Fibroblast of the conjunctiva (primary cell): ENCODE results near the gene SEZ6L.

Experiments used
- DNase-seq: peaks from one replicate; pipeline ENCODE4 v3.0.0-alpha.2; 2010; ENCODE audit warnings: low read depth

SEZ6L gene

GRCh38 chr22:26245001-26245400, 75.7 kb downstream of the SEZ6L start:
- DNase-seq = no peak

DNA sequence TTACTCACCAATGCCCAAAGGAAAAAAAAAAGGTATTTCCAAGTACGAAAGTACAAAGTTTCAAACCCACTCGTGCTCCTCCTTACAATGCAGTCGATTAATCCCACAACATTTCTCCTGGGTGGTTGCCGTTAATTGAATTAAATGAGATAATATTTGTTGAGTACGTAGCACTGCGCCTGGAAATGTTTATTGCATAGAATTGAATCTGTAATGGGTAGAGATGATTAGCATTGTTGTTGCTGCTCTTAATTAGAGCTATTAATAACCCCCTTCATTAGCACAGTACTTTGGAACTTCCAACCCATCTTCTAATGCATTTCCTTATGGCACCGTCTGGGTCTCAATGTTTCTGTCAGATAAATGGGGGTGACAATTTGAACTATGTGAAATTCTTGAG, 77.3 kb downstream of the SEZ6L start:
- no peak for DNase-seq

DNA sequence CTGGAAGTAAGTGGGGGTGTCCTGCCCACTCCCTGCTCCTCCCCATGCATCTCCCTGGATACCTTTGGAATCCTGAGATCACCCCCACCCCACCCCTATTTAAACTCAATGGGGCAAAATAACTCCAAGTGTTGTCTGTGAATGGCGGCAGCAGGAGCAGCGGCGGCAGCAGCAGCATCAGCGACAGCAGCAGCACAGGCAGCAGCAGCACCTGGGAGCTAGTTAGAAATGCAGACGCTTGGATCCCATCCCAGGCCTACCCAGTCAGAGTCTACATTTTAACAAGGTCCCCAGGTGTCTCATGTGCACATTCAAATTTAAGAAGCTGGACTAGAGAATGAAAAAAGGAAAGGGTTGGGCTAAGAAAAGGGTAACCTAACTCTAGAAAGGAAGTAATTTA, 82.6 kb downstream of the SEZ6L start:
- no peak for DNase-seq

- peak; percentile 2 for DNase-seq
Observed at GRCh38 chr22:26259510-26259909, 90.2 kb downstream of the SEZ6L start.

DNA sequence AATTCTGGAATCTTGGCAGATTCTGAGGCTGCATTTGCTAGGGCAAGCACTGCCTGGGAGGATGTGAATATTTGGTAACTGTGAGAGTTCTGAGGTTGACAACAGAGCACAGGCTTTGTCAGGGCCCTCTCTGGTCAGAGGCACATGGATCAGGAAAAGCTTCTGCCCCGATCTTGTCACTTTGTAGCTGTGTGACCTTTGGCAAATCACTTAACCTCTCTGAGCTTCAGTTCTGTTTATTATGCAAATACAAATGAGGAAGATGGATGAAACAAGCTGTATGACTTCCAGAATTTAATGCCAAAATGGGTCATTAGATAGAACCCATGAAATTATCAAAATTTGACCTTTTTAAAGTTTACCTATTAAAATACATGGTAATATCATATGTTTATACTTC, 94.9 kb downstream of the SEZ6L start:
- DNase-seq = no peak

DNA sequence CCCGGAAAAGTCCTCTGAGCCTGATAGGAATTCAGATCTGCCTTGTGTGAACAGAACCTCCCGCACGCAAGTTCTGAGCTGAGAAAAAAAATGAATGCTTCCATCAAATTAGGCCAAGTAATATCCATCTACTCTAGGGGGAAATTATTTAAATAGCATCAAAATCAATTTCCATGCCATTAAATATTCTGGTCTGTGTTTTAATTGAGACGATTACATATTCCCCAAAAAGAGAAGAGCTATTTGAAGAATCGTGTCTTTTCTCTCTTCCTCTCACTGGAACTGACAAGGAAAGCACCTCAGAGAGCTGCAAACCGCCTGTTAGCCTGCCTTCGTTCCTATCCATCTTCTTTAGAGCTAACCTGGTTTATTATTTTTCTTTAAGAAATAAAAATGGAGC, 96.0 kb downstream of the SEZ6L start:
- no peak for DNase-seq

DNA sequence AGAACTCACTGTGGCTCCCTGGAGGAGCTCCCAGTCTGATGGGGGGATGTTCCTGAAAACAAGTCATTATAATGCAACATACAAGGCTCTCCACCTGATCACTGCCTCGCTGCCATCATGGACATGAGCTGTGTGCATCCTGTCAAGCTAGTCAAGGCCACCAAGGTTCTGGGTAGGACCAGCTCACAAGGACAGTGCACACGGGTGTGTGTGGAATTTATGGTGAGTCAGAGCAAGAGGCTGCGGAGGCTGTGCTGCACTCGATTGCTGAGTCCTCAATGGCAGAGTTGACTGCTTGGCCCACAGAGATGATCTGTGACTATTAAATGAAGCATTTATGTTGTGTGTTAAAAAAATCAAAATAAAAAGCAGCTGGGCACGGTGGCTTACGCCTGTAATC, 96.6 kb downstream of the SEZ6L start:
- no peak for DNase-seq

GRCh38 chr22:26267856-26268255, 98.6 kb downstream of the SEZ6L start:
- DNase-seq = no peak

DNA sequence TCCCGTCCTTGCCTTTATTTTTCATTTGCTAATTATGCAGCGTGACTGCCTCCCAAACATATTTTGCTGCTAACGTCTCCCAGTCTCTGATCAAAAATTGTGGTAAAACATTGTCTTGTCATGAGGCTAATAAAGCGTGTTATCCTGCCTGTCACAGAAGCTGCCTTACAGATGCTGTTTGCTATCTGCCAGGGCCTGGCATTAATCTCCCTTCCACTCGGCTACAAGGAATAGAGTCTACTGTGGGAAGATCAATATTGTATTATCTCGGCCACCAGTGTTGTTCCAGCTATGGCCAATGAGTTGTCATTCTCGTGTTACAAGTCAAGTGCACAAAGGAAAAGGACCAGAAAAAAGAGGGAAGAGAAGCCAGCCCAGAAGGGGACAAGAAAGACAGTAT, 100.3 kb downstream of the SEZ6L start:
- no peak for DNase-seq

- no peak for DNase-seq
Observed at GRCh38 chr22:26271427-26271826, 102.2 kb downstream of the SEZ6L start.

GRCh38 chr22:26273011-26273675, 103.9 kb downstream of the SEZ6L start:
- no peak for DNase-seq

DNA sequence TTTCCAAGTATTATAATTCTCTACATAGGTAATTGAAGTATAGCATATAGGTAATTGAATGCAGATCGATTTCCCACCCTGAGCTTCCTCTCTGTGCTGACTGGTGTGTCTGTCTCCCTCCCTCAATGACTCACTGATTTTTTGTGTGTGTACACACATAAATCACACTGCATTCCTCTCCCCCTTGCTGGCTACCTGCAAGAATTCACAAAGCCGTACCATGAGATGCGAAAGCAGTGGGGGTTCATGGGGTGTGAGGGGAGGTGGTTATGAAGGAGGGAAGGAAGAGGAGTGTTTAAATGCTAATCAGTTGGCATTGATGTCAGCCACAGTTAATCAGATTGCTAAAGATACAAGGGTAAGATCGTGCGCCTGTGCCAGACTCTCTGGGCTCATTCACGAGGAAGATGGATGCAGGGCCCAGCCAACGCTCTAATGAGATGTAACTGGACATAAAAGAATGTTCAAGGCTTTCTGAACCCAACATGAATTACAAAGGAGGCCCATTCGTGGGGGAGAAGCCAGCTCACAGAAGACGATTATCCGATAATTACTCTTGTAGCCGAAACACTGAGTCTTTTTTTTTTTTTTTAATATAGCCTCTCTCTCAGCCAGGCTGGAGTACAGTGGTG, 107.4 kb downstream of the SEZ6L start:
- no peak for DNase-seq

- no peak for DNase-seq
Observed at GRCh38 chr22:26281941-26282340, 112.7 kb downstream of the SEZ6L start.

- no peak for DNase-seq
Observed at GRCh38 chr22:26283330-26283729, 114.1 kb downstream of the SEZ6L start.

GRCh38 chr22:26285632-26286031, 116.4 kb downstream of the SEZ6L start:
- DNase-seq = no peak

DNA sequence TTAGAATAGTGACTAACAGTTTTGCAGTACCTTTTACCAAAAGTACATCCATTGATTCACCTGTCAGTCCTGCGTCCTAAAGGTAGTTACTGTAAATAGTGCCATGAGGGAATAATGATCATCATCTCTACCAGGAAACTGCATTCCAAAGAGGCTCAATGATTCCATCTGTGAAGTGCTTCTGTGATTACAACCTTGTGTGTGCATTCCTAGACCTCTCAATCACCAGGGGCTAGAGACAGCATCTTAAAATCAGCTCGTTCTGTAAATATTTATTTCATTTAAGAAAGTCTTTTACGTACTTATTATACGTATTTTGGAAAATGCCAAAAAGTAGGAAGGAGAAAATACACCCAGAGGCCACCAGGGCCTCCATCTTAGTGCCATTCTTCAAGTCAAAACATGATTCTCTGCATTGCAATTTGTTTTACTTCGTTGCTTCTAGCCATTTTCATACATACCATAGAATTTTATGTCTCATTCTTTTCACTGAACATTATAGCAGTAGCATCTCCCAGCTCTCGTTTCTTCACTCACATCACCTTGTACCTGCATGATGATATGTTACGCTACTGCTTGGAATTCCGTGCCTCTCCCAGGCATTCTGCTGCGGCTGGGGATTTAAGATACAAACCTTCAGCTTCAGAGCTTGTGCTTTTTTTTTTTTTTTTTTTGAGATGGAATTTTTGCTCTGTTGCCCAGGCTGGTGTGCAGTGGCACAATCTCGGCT, 117.0 kb downstream of the SEZ6L start:
- no peak for DNase-seq

GRCh38 chr22:26287382-26288225, 118.3 kb downstream of the SEZ6L start:
- DNase-seq = no peak

GRCh38 chr22:26289611-26290101, 120.4 kb downstream of the SEZ6L start:
- DNase-seq = no peak

DNA sequence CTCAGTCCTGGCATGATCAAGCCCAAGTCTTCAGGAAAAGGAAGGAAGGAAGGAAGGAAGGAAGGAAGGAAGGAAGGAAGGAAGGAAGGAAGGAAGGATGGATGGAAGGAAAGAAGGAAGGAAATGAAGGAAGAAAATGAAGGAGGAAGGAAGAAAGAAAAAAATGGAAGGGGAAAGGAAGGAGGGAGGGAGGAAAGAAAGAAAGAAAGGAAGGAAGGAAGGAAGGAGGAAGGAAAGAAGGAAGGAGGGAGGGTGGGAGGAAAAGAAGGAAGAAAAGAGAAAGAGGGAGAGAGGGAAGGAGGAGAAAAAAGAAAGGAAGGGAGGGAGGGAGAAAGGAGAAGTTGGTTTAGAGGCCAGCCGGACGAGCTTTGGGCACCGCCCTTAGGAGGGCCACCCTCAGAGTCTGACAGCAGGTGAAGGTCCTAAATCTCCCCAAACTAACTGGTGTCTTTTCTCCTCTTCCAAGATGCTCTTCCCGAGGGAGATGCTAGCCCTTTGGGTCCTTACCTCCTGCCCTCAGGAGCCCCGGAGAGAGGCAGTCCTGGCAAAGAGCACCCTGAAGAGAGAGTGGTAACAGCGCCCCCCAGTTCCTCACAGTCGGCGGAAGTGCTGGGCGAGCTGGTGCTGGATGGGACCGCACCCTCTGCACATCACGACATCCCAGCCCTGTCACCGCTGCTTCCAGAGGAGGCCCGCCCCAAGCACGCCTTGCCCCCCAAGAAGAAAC, 122.8 kb downstream of the SEZ6L start:
- no peak for DNase-seq

DNA sequence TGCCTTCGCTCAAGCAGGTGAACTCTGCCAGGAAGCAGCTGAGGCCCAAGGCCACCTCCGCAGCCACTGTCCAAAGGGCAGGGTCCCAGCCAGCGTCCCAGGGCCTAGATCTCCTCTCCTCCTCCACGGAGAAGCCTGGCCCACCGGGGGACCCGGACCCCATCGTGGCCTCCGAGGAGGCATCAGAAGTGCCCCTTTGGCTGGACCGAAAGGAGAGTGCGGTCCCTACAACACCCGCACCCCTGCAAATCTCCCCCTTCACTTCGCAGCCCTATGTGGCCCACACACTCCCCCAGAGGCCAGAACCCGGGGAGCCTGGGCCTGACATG, 123.4 kb downstream of the SEZ6L start:
- no peak for DNase-seq

DNA sequence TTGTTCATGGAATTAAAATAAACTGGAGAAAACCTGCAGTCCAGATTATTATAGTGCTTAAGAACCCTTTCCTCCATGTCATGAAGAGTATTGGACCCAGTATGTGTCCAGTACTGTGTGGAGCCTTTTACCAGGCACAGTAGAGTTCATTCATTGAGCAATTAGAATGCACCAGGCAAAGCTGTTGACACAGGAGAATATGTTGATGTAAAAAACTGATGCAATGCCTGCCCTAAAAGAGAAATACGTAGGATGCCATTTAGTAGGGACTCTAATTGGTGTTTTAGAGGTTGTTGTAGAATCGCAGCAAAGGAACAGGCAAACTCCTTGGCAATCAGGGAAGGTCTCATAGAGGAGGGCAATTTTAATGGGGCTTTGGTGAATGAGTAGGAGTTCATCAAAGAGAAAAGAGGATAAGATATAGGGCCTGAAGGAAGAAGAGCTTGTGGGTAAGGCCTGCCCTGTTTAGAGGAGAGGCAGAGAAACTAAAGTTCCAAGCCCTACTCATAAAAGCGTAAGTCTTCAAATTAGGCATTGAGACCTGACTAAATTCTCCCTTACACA, 126.4 kb downstream of the SEZ6L start:
- DNase-seq = peak; percentile 3
